ENCODE data around the gene MCF2L. TPM values are rescaled to one million over a fixed set of nuclear protein-coding genes. Genes with fewer than 3 reads are reported as not detected.

The MCF2L gene
- polyA plus RNA-seq, 1 donor (not counting 4 experiments of a cell fraction or from before 2014, with no cell fraction given): 0.14 TPM

DNA sequence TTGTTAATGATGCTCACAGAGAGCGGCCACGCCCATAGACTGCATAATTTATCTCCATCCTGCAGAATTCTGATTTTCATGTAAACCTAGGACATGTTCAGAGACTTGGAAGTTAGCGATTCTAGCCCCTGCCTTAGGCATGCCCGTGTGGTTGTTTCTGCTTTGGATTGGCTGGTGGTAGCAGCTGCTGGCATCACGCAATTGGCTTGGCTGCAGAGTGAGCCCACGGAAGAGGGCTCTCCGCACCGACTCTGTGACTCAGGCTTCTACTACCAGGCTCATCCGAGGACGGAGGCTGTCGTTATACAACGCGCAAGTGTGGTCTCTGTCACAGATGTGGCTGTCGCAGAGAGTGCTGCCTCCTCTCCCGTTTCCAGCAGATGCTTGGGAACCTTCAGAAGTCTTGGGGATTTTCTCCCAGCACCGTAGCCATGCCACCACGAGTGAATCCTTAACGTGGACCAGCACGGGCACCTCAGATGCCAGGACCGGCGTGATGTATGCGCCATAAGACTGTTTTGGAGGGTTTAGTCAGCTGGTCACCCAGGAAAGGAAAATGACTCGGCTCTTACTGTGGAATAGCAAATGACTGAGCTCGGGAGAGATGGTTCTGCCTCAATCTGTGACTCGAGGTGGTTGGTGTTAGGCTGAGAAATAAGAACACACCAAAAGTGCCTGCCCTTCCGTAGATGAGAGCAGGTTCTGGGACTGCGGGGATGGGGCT, 75.5 kb downstream of the MCF2L start:
- Histone ChIP-seq H3K36me3 (ENCODE audit: control insufficient read depth in 2 of 2, extremely low read depth in 1 of 2, insufficient read depth in 2 of 2, low read length in 2 of 2) (no peaks in the 10 kb centered on the region), H3K27ac (ENCODE audit: control insufficient read depth, insufficient read depth, low read length) (no peak overlapping the region), H3K4me1 (ENCODE audit: control insufficient read depth, extremely low read depth, insufficient read depth, low read length) (no peaks in the 10 kb centered on the region), H3K4me3 (ENCODE audit: control insufficient read depth in 2 of 3, extremely low read depth in 1 of 3, insufficient read depth in 2 of 3, low read depth in 1 of 3, low read length in 3 of 3) (no peak overlapping the region), H3K79me2 (ENCODE audit: control insufficient read depth, insufficient read depth, low read length) (no peaks in the 10 kb centered on the region), H3K9ac (ENCODE audit: control insufficient read depth, extremely low read depth, insufficient read depth, low read length) (no peak overlapping the region), H2AFZ (ENCODE audit: control insufficient read depth, low read length) (no peak overlapping the region), H3K27me3 (ENCODE audit: control insufficient read depth, extremely low read depth, insufficient read depth, low read length) (no peaks in the 10 kb centered on the region), H3K9me3 (ENCODE audit: control insufficient read depth, low read depth, low read length) (no peaks in the 10 kb centered on the region), H4K20me1 (ENCODE audit: control insufficient read depth, extremely low read depth, insufficient read depth, low read length) (no peaks in the 10 kb centered on the region), H3K4me2 (ENCODE audit: control insufficient read depth, extremely low read depth, insufficient read depth, low read depth, low read length) (no peak overlapping the region), H3K9me1 (ENCODE audit: control insufficient read depth, extremely low read depth, insufficient read depth, low read length) (no peaks in the 10 kb centered on the region)
- no peak for DNase-seq (ENCODE audit: low read depth, low spot score)
- dilution Hi-C loops (cut with MboI; ENCODE audit: extremely low pct_ligation_motif_present, low sequenced_read_pairs): no loop called here
- TF ChIP-seq EZH2 (IDR thresholded peaks at IDR 0.05; ENCODE audit: low read length): no peak
- TF ChIP-seq, protein P1, sequence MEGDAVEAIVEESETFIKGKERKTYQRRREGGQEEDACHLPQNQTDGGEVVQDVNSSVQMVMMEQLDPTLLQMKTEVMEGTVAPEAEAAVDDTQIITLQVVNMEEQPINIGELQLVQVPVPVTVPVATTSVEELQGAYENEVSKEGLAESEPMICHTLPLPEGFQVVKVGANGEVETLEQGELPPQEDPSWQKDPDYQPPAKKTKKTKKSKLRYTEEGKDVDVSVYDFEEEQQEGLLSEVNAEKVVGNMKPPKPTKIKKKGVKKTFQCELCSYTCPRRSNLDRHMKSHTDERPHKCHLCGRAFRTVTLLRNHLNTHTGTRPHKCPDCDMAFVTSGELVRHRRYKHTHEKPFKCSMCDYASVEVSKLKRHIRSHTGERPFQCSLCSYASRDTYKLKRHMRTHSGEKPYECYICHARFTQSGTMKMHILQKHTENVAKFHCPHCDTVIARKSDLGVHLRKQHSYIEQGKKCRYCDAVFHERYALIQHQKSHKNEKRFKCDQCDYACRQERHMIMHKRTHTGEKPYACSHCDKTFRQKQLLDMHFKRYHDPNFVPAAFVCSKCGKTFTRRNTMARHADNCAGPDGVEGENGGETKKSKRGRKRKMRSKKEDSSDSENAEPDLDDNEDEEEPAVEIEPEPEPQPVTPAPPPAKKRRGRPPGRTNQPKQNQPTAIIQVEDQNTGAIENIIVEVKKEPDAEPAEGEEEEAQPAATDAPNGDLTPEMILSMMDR (optimal IDR thresholded peaks at IDR 0.05 in 1 of 3, IDR thresholded peaks at IDR 0.05 in 1 of 3, conservative IDR thresholded peaks at IDR 0.05 in 1 of 3; ENCODE audit: extremely low read depth in 1 of 3, insufficient read depth in 2 of 3, low read length in 3 of 3): no peak
- FAIRE-seq: no peak

DNA sequence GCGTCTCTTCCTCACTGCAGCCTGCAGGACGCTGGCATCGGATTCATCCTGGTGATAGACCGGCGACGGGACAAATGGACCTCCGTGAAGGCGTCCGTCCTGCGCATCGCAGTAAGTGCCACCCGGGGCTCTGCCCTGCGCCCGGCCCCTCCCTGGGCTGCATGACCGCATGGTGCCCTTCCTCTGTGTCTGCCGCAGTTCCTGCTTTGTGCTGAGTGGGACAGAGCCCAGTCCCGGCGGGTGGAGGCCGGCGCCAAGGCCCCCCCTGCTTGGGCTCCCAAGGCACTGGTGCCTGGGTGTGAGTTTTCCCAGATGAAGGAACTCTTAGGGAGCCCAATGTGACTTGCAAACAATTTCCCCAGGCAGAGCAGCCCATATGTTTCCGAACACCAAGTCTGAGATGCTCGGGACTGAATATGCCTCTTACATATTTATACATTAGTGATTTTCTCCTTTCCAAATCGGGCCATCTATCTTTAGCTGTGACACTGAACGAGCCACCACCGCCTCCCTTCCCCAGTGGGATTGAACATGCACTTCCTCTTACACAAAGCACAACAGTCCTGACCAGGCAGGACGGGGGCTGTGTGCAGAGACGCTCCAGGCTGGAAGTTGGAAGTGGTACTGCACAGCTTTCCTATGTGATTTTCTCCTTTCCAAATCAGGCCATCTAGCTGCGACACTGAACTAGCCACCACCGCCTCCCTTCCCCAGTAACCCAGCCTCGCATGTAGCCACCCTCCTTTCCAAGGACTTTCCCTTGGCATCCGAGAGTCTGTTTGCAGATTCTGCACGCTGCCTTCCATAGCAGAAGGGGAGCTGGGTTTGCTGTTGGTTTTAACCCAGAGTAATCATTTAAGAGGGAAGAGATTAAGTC, 76.5 kb downstream of the MCF2L start:
- Histone ChIP-seq H3K4me1 (ENCODE audit: control insufficient read depth, extremely low read depth, insufficient read depth, low read length) (no peaks in the 10 kb centered on the region), H3K27me3 (ENCODE audit: control insufficient read depth, extremely low read depth, insufficient read depth, low read length) (no peaks in the 10 kb centered on the region), H2AFZ (ENCODE audit: control insufficient read depth, low read length) (no peak overlapping the region), H3K79me2 (ENCODE audit: control insufficient read depth, insufficient read depth, low read length) (no peaks in the 10 kb centered on the region), H3K9me3 (ENCODE audit: control insufficient read depth, low read depth, low read length) (no peaks in the 10 kb centered on the region), H3K36me3 (ENCODE audit: control insufficient read depth in 2 of 2, extremely low read depth in 1 of 2, insufficient read depth in 2 of 2, low read length in 2 of 2) (no peaks in the 10 kb centered on the region), H3K27ac (ENCODE audit: control insufficient read depth, insufficient read depth, low read length) (no peak overlapping the region), H3K4me3 (ENCODE audit: control insufficient read depth in 2 of 3, extremely low read depth in 1 of 3, insufficient read depth in 2 of 3, low read depth in 1 of 3, low read length in 3 of 3) (no peak overlapping the region), H4K20me1 (ENCODE audit: control insufficient read depth, extremely low read depth, insufficient read depth, low read length) (no peaks in the 10 kb centered on the region), H3K4me2 (ENCODE audit: control insufficient read depth, extremely low read depth, insufficient read depth, low read depth, low read length) (no peak overlapping the region), H3K9me1 (ENCODE audit: control insufficient read depth, extremely low read depth, insufficient read depth, low read length) (no peaks in the 10 kb centered on the region), H3K9ac (ENCODE audit: control insufficient read depth, extremely low read depth, insufficient read depth, low read length) (no peak overlapping the region)
- TF ChIP-seq, protein P1 (optimal IDR thresholded peaks at IDR 0.05 in 1 of 3, IDR thresholded peaks at IDR 0.05 in 1 of 3, conservative IDR thresholded peaks at IDR 0.05 in 1 of 3; ENCODE audit: extremely low read depth in 1 of 3, insufficient read depth in 2 of 3, low read length in 3 of 3): no peak
- TF ChIP-seq EZH2 (IDR thresholded peaks at IDR 0.05; ENCODE audit: low read length): no peak
- FAIRE-seq: no peak
- dilution Hi-C loops (cut with MboI; ENCODE audit: extremely low pct_ligation_motif_present, low sequenced_read_pairs): no loop called here
- DNase-seq (ENCODE audit: low read depth, low spot score): no peak

Measured in keratinocyte (primary cell).